GM18505 (cell line): Measurements from ENCODE around the gene NRXN3.
"Not testable (repeated sequence)": the region's sequence is repeated elsewhere in the genome, so short reads cannot be mapped to it uniquely, and the experiment has no call there.

ENCODE experiments used
- ATAC-seq: cut with Tn5 transposase; IDR thresholded peaks from one replicate; pipeline ENCODE4 v1.9.1; 2021; ENCODE audit not compliant: unreplicated experiment
- POLR2A ChIP-seq: IDR thresholded peaks from 4 replicates; pipeline ENCODE4 v1.6.1; 2011; ENCODE audit warnings: borderline replicate concordance; ENCODE audit not compliant: insufficient read depth, insufficient read length; ENCODE audit errors: extremely low read depth

NRXN3 gene

GRCh38 chr14:79018836-79019235 lies 848.7 kb downstream of the NRXN3 start:
- ATAC-seq, result no peak
- TF ChIP-seq POLR2A, result no peak

- ATAC-seq, result not testable (repeated sequence)
Observed at GRCh38 chr14:79019898-79020297, 849.7 kb downstream of the NRXN3 start.

DNA sequence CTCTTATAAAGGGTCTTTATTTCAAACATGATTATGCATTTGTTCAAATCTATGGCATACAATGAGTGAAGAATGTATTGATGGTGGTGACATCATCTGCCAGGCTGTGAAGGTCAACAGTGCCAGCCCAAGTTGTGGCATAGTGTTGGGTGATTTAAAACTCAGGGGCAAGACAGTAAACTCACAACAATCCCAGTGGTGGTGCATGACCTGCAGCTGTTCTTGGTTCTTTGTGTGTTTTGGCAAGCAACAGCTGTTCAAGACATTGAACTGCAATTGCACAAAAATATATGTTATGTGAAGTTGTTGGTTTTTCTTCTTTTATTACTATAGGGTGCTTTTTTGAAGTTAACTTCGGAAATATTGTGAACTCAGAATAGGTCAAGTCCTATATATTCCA lies 851.6 kb downstream of the NRXN3 start:
- no peak for TF ChIP-seq POLR2A
- ATAC-seq, result no peak

GRCh38 chr14:79027138-79027537 lies 857.0 kb downstream of the NRXN3 start:
- TF ChIP-seq POLR2A, result no peak
- ATAC-seq, result no peak

DNA sequence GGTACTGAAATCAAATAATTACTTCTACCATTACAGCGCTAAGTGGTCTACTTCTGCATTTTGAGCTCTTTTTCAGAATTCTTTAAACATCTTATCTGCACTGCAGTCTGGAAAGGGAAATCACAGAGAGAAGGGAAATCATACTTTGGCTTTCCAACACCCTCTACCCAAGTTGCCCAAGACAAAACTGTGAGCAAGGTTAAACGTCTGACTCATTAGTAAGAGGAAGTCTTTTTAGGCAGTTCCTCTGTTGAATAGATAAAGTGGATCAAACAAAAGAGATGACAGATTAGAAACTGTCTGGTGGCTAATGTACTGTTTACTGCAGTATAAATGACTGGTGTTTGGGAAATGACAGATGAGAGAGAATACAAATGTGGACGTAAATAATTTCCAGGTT lies 858.1 kb downstream of the NRXN3 start:
- TF ChIP-seq POLR2A, result no peak
- ATAC-seq, result no peak

DNA sequence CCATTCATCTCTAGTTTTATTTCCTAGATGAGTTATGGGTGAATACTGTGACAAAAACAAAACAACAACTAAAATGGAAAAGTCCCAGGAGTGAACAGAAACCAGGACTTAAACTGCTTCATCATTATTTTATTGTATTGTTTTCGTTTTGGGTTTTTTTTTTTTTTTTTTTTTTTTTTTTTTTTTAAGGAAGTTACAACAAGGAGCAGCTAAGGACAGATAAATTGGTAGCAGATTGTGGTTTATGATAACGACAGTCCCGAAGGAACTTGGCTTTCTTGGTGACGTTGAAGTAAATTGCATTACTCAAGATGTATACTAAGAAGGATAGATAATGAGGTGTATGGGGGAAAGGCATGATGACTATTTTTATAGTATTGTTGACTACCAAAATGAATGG lies 866.3 kb downstream of the NRXN3 start:
- no peak for ATAC-seq
- TF ChIP-seq POLR2A, result no peak

DNA sequence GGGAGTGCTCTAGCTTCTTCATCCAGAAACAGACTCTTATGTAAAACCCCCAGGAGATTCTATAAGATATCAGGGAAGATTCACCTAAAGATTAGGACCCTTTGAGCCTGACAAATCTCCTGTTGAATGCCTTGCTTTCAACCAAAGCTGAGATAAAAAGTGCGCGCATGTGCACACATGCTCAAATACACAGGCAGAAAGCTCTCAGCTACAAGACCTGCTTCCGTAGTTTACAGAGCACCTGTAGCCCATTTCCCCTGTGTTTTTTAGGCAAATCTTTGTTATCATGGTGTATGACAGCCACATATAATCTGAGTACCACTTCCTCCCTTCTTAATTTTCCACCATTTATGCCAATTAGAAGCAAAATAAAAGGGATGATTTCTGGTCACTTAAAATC lies 866.9 kb downstream of the NRXN3 start:
- TF ChIP-seq POLR2A, result no peak
- ATAC-seq, result no peak

GRCh38 chr14:79037593-79037992 lies 867.4 kb downstream of the NRXN3 start:
- no peak for ATAC-seq
- TF ChIP-seq POLR2A, result no peak

- no peak for TF ChIP-seq POLR2A
- no peak for ATAC-seq
Observed at GRCh38 chr14:79040790-79041189, 870.6 kb downstream of the NRXN3 start.

DNA sequence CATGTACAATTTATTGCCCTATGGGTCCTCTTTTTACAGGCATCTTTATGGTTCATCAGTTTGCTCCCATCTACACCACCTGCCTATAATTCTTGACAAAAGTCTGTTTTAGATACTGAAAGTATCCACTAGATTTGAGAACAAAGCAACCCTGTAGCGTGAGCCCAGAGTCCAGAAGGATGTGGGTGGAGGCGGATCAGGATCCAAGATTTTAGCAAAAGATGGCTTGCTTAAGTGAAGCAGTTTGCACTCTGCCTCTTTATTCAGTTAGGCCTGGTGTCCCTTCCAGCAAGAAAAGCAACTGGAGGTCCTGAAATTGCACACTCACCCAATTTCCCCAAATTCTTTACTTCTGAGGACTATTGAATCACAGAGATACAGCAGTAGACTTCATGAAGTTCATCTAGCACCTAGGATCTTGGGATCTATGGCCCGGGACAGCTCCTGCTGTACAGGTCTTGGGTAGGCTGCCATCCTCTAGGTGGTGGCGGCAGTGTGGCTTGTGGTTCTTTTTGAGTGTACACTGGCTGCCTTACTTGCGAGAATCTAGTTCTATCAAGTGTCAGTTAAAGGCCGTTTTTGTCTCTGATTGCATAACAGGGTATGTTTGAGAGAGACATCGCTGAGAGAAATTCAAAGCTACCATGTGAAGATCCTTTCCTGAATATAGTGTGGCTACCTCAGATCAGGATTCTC lies 873.2 kb downstream of the NRXN3 start:
- no peak for TF ChIP-seq POLR2A
- ATAC-seq, result no peak

- ATAC-seq, result no peak
- no peak for TF ChIP-seq POLR2A
Observed at GRCh38 chr14:79044894-79045624, 874.9 kb downstream of the NRXN3 start.

DNA sequence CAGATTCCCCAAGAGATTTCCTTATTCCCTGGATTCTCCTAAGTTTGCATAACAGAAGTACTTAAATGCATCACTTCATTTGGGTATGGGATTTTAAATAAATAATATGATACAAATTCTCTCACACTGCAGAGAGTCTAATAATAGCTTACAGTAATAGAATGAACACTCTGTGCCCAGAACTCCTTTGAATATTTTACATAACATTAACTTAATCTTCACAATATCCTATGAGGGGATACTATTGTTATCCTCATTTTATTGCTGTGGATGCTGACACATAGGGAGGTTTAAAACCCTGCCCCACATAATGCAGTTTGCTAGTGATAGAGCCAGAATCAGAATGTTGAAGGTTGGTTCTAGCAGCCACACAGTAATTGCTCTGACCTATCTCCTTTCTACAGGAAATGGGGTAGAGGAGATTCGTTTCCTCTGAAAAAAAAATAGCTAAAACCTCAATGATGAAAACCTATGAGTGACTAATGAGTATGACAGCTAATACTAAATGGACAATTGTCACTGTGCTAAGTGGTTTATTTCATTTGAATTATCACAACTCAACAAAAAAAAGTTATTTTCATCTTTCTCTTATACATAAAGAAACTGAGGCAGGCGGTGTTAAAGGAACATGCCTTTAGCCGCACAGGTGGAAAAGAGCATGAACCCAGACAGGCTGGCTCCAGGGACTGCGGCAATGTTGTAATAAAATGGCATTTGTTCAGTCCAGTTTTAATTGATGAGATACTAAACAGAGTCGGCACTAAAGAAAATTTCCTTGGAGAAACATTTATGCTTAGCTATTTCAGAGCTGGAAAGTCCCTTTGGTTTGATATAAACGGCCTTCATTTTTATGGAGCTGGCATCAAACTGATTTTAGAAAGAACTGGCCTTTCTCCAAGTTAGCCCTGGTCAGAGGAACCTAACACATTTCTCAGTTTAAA lies 880.9 kb downstream of the NRXN3 start:
- ATAC-seq, result no peak
- no peak for TF ChIP-seq POLR2A

- TF ChIP-seq POLR2A, result no peak
- ATAC-seq, result no peak
Observed at GRCh38 chr14:79051742-79052141, 881.6 kb downstream of the NRXN3 start.
